22Rv1 (cell line): ENCODE data around the gene SENP2.

ENCODE experiments used
- ZFX ChIP-seq: fragments of 450-650 bp; IDR thresholded peaks from 2 replicates; pipeline ENCODE4 v1.6.1; 2017; ENCODE audit warnings: antibody characterized with exemption, borderline replicate concordance
- TF ChIP-seq, protein P1 (sequence below): fragments of 450-650 bp; IDR thresholded peaks from 2 replicates; pipeline ENCODE4 v1.5.1; 2017; ENCODE audit warnings: mild to moderate bottlenecking

DNA sequence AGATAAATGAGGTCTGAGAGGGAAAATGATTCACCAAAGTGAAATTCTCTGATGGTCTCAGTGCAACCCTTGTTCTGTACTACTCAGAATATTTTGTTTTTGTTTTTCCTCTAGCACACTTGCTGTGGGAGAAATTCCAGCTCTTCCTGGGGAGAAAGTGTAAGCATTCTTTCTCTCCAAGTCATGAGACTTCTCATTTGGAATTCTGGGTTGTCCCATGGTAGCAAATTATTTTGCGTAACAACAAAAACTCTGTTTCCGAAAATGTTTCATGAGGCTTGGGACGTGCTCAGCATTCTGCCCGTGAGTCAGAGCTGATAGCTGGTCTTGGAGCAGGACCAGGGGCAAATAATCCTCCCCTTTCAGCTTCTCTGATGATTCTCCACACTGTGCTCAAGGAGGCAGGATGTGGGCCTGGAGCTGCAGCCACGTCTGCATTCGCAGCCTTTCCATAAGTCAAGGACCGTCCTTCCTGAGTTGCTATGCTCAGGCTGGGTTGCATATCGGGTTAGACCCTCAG, 70.3 kb downstream of the SENP2 start:
- TF ChIP-seq, protein P1, sequence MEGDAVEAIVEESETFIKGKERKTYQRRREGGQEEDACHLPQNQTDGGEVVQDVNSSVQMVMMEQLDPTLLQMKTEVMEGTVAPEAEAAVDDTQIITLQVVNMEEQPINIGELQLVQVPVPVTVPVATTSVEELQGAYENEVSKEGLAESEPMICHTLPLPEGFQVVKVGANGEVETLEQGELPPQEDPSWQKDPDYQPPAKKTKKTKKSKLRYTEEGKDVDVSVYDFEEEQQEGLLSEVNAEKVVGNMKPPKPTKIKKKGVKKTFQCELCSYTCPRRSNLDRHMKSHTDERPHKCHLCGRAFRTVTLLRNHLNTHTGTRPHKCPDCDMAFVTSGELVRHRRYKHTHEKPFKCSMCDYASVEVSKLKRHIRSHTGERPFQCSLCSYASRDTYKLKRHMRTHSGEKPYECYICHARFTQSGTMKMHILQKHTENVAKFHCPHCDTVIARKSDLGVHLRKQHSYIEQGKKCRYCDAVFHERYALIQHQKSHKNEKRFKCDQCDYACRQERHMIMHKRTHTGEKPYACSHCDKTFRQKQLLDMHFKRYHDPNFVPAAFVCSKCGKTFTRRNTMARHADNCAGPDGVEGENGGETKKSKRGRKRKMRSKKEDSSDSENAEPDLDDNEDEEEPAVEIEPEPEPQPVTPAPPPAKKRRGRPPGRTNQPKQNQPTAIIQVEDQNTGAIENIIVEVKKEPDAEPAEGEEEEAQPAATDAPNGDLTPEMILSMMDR = no peak
- TF ChIP-seq ZFX = no peak
